SK-N-SH (cell line): Measurements from ENCODE around the gene CCDC150.

Experiments used
- JUND ChIP-seq: IDR thresholded peaks from 2 replicates; pipeline ENCODE4 v1.4.0; 2012
- RFX5 ChIP-seq: IDR thresholded peaks from 2 replicates; pipeline ENCODE4 v1.6.1; 2012; ENCODE audit warnings: mild to moderate bottlenecking, improper control_type of control experiment, low read length
- TCF12 ChIP-seq: IDR thresholded peaks from 2 replicates; pipeline ENCODE4 v1.4.0; 2012
- USF2 ChIP-seq: fragments of 150-350 bp; IDR thresholded peaks from 2 replicates; pipeline ENCODE4 v1.6.1; 2017; ENCODE audit warnings: antibody characterized with exemption, low read length, low read depth, borderline replicate concordance
- TF ChIP-seq, protein P1 (sequence below): fragments of 200-600 bp; sonication (generic); IDR thresholded peaks from 2 replicates; pipeline ENCODE4 v1.6.1; 2017; ENCODE audit warnings: antibody characterized with exemption, mild to moderate bottlenecking, moderate library complexity

DNA sequence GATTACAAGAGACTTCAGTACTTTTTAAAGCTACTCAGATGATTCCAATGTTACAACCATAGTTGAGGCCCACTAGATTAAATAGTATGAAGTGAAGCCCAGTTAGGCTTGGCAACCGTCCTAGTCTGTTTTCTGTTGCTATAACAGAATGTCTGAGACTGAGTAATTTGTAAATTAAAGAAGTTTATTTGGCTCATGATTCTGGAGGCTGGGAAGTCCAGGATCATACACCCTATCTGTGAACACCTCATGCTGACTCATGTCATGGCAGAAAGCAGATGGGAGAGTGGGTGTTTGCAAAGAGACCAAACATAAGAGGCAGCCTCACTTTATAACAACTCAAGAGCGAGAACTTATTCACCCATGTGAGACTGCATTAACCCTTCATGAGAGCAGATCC, 63.1 kb downstream of the CCDC150 start:
- TF ChIP-seq TCF12 (no peak), JUND (no peak), RFX5 (no peak), USF2 (no peak)
- TF ChIP-seq, protein P1, sequence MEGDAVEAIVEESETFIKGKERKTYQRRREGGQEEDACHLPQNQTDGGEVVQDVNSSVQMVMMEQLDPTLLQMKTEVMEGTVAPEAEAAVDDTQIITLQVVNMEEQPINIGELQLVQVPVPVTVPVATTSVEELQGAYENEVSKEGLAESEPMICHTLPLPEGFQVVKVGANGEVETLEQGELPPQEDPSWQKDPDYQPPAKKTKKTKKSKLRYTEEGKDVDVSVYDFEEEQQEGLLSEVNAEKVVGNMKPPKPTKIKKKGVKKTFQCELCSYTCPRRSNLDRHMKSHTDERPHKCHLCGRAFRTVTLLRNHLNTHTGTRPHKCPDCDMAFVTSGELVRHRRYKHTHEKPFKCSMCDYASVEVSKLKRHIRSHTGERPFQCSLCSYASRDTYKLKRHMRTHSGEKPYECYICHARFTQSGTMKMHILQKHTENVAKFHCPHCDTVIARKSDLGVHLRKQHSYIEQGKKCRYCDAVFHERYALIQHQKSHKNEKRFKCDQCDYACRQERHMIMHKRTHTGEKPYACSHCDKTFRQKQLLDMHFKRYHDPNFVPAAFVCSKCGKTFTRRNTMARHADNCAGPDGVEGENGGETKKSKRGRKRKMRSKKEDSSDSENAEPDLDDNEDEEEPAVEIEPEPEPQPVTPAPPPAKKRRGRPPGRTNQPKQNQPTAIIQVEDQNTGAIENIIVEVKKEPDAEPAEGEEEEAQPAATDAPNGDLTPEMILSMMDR = no peak
